K562 (cell line): ENCODE results near the gene RERE. TPM values are rescaled to one million over a fixed set of nuclear protein-coding genes. Genes with fewer than 3 reads are reported as not detected.

Source experiments
- CC2D1A ChIP-seq: fragments of 450-650 bp; IDR thresholded peaks from 2 replicates; pipeline ENCODE4 v1.6.1; 2017; ENCODE audit warnings: mild to moderate bottlenecking
- E2F3 ChIP-seq: fragments of 250-450 bp; sonication (Bioruptor Pico); IDR thresholded peaks from 2 replicates; pipeline ENCODE4 v1.4.0; 2020; ENCODE audit warnings: mild to moderate bottlenecking
- E2F6 ChIP-seq, 2 experiments: IDR thresholded peaks; 2 replicates each; pipeline ENCODE4 v1.6.1; 2011; ENCODE audit warnings: borderline replicate concordance in 1 of 2, control low read depth in 1 of 2, low read depth in 1 of 2, low read length in 1 of 2, mild to moderate bottlenecking in 1 of 2, mixed read lengths in 1 of 2, moderate library complexity in 1 of 2; ENCODE audit not compliant: insufficient read depth in 1 of 2, insufficient read length in 1 of 2, poor library complexity in 1 of 2, severe bottlenecking in 1 of 2; ENCODE audit errors: extremely low read depth in 1 of 2
- FOS ChIP-seq: IDR thresholded peaks from 3 replicates; pipeline ENCODE4 v1.6.1; 2011; ENCODE audit not compliant: insufficient read length; ENCODE audit errors: extremely low read depth
- FOXJ3 ChIP-seq: sonication (generic); formaldehyde crosslinking; IDR thresholded peaks from 2 replicates; pipeline ENCODE4 v1.4.0; 2020; ENCODE audit warnings: mild to moderate bottlenecking, missing genetic modification reagents
- FOXP1 ChIP-seq: sonication (generic); formaldehyde crosslinking; IDR thresholded peaks from 2 replicates; pipeline ENCODE4 v1.8.0; 2022; ENCODE audit warnings: mild to moderate bottlenecking, missing genetic modification reagents
- HIVEP1 ChIP-seq: fragments of 250-450 bp; sonication (Bioruptor Pico); IDR thresholded peaks from 2 replicates; pipeline ENCODE4 v1.4.0; 2020; ENCODE audit warnings: mild to moderate bottlenecking
- KDM5B ChIP-seq: fragments of 200-600 bp; sonication (generic); IDR thresholded peaks from 2 replicates; pipeline ENCODE4 v1.6.1; 2012; ENCODE audit warnings: low read depth, mild to moderate bottlenecking, moderate library complexity, low read length, control low read depth, inconsistent platforms; ENCODE audit not compliant: insufficient replicate concordance
- MYC ChIP-seq, 2 experiments: fragments of 250-450 bp in 1 of 2; sonication (Bioruptor Pico) in 1 of 2; IDR thresholded peaks; 2 replicates each; pipeline versions ENCODE4 v1.5.1 to v1.6.1; 2012 to 2021; ENCODE audit warnings: low read depth in 2 of 2, borderline replicate concordance in 1 of 2, improper control_type of control experiment in 1 of 2, low read length in 1 of 2, mild to moderate bottlenecking in 1 of 2, moderate library complexity in 1 of 2
- RB1 ChIP-seq: fragments of 450-650 bp; IDR thresholded peaks from 2 replicates; pipeline ENCODE4 v1.6.1; 2017; ENCODE audit warnings: low read depth, mild to moderate bottlenecking
- RBM34 ChIP-seq: fragments of 200-400 bp; formaldehyde crosslinking; IDR thresholded peaks from 2 replicates; pipeline ENCODE4 v1.6.1; 2018; ENCODE audit warnings: low read length, borderline replicate concordance; ENCODE audit not compliant: insufficient read depth
- SAFB2 ChIP-seq: fragments of 200-400 bp; formaldehyde crosslinking; IDR thresholded peaks from 2 replicates; pipeline ENCODE4 v1.6.1; 2018; ENCODE audit warnings: borderline replicate concordance, low read length, low read depth, moderate library complexity; ENCODE audit not compliant: severe bottlenecking
- SAP30 ChIP-seq: fragments of 200-600 bp; sonication (generic); IDR thresholded peaks from 2 replicates; pipeline ENCODE4 v1.6.1; 2012; ENCODE audit warnings: borderline replicate concordance, low read depth, mild to moderate bottlenecking, moderate library complexity, low read length, control low read depth, inconsistent platforms; ENCODE audit not compliant: insufficient read depth, poor library complexity, severe bottlenecking
- SOX6 ChIP-seq: fragments of 450-650 bp; IDR thresholded peaks from 2 replicates; pipeline ENCODE4 v1.6.1; 2014; ENCODE audit warnings: mild to moderate bottlenecking
- SRSF3 ChIP-seq: fragments of 200-400 bp; formaldehyde crosslinking; IDR thresholded peaks from 2 replicates; pipeline ENCODE4 v1.6.1; 2016; ENCODE audit warnings: mild to moderate bottlenecking, low read length, moderate library complexity; ENCODE audit not compliant: insufficient read depth
- STAT6 ChIP-seq: sonication (generic); formaldehyde crosslinking; IDR thresholded peaks from 2 replicates; pipeline ENCODE4 v1.8.1; 2023; ENCODE audit warnings: mild to moderate bottlenecking, missing genetic modification reagents
- TAL1 ChIP-seq: fragments of 450-650 bp; IDR thresholded peaks from 2 replicates; pipeline ENCODE4 v1.6.1; 2016; ENCODE audit warnings: mild to moderate bottlenecking
- TARDBP ChIP-seq: fragments of 450-650 bp; IDR thresholded peaks from 2 replicates; pipeline ENCODE4 v1.6.1; 2016
- TGIF2 ChIP-seq: sonication (generic); formaldehyde crosslinking; IDR thresholded peaks from 2 replicates; pipeline ENCODE4 v1.8.1; 2022; ENCODE audit warnings: mild to moderate bottlenecking, missing genetic modification reagents, moderate library complexity
- THRA ChIP-seq: fragments of 450-650 bp; IDR thresholded peaks from 2 replicates; pipeline ENCODE4 v1.6.1; 2017; ENCODE audit warnings: mild to moderate bottlenecking, moderate library complexity
- U2AF2 ChIP-seq: fragments of 200-400 bp; formaldehyde crosslinking; optimal IDR thresholded peaks from 2 replicates; pipeline ENCODE3; 2017; ENCODE audit warnings: low read depth, mild to moderate bottlenecking, low read length
- ZNF217 ChIP-seq: sonication (generic); formaldehyde crosslinking; IDR thresholded peaks from 2 replicates; pipeline ENCODE4 v1.8.0; 2022; ENCODE audit warnings: mild to moderate bottlenecking, missing genetic modification reagents
- ZNF507 ChIP-seq: conservative IDR thresholded peaks from 2 replicates; pipeline ENCODE4 v1.6.1; 2017; ENCODE audit warnings: missing genetic modification characterization, missing compliant biosample characterization
- ZNF830 ChIP-seq: fragments of 250-450 bp; sonication (Bioruptor Pico); IDR thresholded peaks from 2 replicates; pipeline ENCODE4 v1.5.0; 2021; ENCODE audit warnings: mild to moderate bottlenecking
- polyA plus RNA-seq, 8 experiments: library from polyadenylated mRNA; depleted of rRNA in 4 of 8; stranded (reverse) in 5 of 8; unstranded in 3 of 8; fragments of >200 nt; fragmentation: Nextera tagmentation in 2 of 8; fragmentation: Illumina TruSeq in 1 of 8; extraction: Ambion mirVana in 2 of 8; extraction: Trizol in 1 of 8; gene quantifications; 2 replicates each; pipeline versions ENCODE4 v1.2.1 to v1.2.3, GENCODE V29; 2011 to 2014; ENCODE audit warnings: inconsistent platforms in 1 of 8, missing spikeins in 1 of 8
- total RNA-seq, 7 experiments: library from RNA; depleted of rRNA in 6 of 7; stranded (reverse); fragments of >200 nt in 6 of 7; fragmentation: Illumina TruSeq in 2 of 7; extraction: Trizol in 2 of 7; gene quantifications; 2 replicates each; pipeline versions ENCODE4 v1.2.1 to v1.2.3, GENCODE V29; 2011 to 2021; ENCODE audit warnings: low replicate concordance in 1 of 7

Gene RERE
- total and polyA plus RNA-seq, 9 of the 15 experiments (the other 6 are each of a cell fraction or from before 2014, with no cell fraction given) = 3.0 to 51.5 (median 13.4) TPM

- TF ChIP-seq E2F6 (IDR thresholded peaks at IDR 0.05; ENCODE audit: borderline replicate concordance in 1 of 2, extremely low read depth in 1 of 2, insufficient read depth in 1 of 2, insufficient read length in 1 of 2, low read depth in 1 of 2, low read length in 1 of 2, poor library complexity in 1 of 2, severe bottlenecking in 1 of 2) = peak; percentile 19 to 39
- TF ChIP-seq RB1 = 0 out of 2 replicates have a peak, but pooled peaks have one; percentile 7
- no peak for TF ChIP-seq ZNF830
- no peak for TF ChIP-seq STAT6
- no peak for TF ChIP-seq U2AF2
- no peak for TF ChIP-seq KDM5B
- no peak for TF ChIP-seq TARDBP
- no peak for TF ChIP-seq RBM34
- TF ChIP-seq FOXP1 (CRISPR knock-in tag) = no peak
- TF ChIP-seq THRA = no peak
- no peak for TF ChIP-seq SAFB2
- TF ChIP-seq SRSF3 = no peak
- no peak for TF ChIP-seq SAP30
- no peak for TF ChIP-seq HIVEP1 (CRISPR knock-in tag)
- peak; percentile 92 for TF ChIP-seq TAL1
- no peak for TF ChIP-seq TGIF2
- TF ChIP-seq ZNF507 (tag) = no peak
- TF ChIP-seq CC2D1A = peak; percentile 80; the same call in 1 of the 2 replicates
- no peak for TF ChIP-seq E2F3 (CRISPR knock-in tag)
- TF ChIP-seq SOX6 = peak; percentile 82
- TF ChIP-seq ZNF217 (CRISPR knock-in tag) = no peak
- TF ChIP-seq FOXJ3 = no peak
- TF ChIP-seq FOS = no peak
- TF ChIP-seq MYC (IDR thresholded peaks at IDR 0.05; ENCODE audit: low read depth, low read length) = peak; percentile 73
- no peak for TF ChIP-seq MYC (CRISPR knock-in tag; IDR thresholded peaks at IDR 0.05; ENCODE audit: borderline replicate concordance, low read depth)
Measured at GRCh38 chr1:8541961-8542521, 275.4 kb downstream of the RERE start (continued).
